OCI-LY7 (cell line): ENCODE data around the gene CDCP1. TPM values are rescaled to one million over a fixed set of nuclear protein-coding genes. Genes with fewer than 3 reads are reported as not detected.

Experiments
- BruUV-seq: library from RNA; stranded (reverse); fragments of 400-500 nt; replicated peaks from 2 replicates; lab custom pipeline; 2021; lab: Mats Ljungman, UMichigan
- CTCF ChIA-PET: fragments of 300-600 bp; sonication (Branson Sonifier 250); formaldehyde crosslinking; loops from one replicate; lab custom pipeline; 2022; ENCODE audit warnings: antibody characterized with exemption; ENCODE audit not compliant: unreplicated experiment; lab: Charles Lee
- POLR2A ChIA-PET: fragments of 300-600 bp; sonication (Branson Sonifier 250); formaldehyde crosslinking; loops from one replicate; lab custom pipeline; 2022; ENCODE audit warnings: antibody characterized with exemption; lab: Charles Lee
- DNase-seq: peaks from one replicate; pipeline ENCODE4 v3.0.0-alpha.2; 2015; ENCODE audit warnings: low spot score
- H2AFZ ChIP-seq: fragments of 200-600 bp; sonication (generic), shearing (Covaris generic); 2 replicates; pipeline ENCODE4 v1.6.1; 2014; ENCODE audit warnings: mild to moderate bottlenecking, antibody characterized with exemption, low read length, moderate library complexity
- H3K27ac ChIP-seq: fragments of 200-600 bp; sonication (generic); 2 replicates; pipeline ENCODE4 v1.5.1; 2014; ENCODE audit warnings: mixed run types, low read depth, mild to moderate bottlenecking, moderate library complexity, low read length, inconsistent platforms; ENCODE audit not compliant: poor library complexity, severe bottlenecking
- H3K36me3 ChIP-seq: fragments of 200-600 bp; sonication (generic); 2 replicates; pipeline ENCODE4 v1.6.1; 2014; ENCODE audit warnings: mild to moderate bottlenecking, antibody characterized with exemption, low read length, moderate library complexity, mixed read lengths; ENCODE audit not compliant: insufficient read depth
- H3K4me1 ChIP-seq: fragments of 200-600 bp; sonication (generic); 2 replicates; pipeline ENCODE4 v1.5.1; 2014; ENCODE audit warnings: mild to moderate bottlenecking, low read length; ENCODE audit not compliant: insufficient read depth, poor library complexity, severe bottlenecking
- H3K4me2 ChIP-seq: fragments of 200-600 bp; sonication (generic); 2 replicates; pipeline ENCODE4 v1.6.1; 2014; ENCODE audit warnings: mild to moderate bottlenecking, low read length
- H3K4me3 ChIP-seq: fragments of 200-600 bp; sonication (generic); 2 replicates; pipeline ENCODE4 v1.5.1; 2014; ENCODE audit warnings: mild to moderate bottlenecking, low read depth, low read length; ENCODE audit not compliant: poor library complexity, severe bottlenecking
- H3K79me2 ChIP-seq: fragments of 200-600 bp; sonication (generic); 2 replicates; pipeline ENCODE4 v1.6.1; 2016; ENCODE audit warnings: low read depth, mild to moderate bottlenecking, low read length, moderate library complexity, mixed read lengths; ENCODE audit not compliant: insufficient read depth
- H3K9me2 ChIP-seq: fragments of 200-600 bp; sonication (generic); 2 replicates; pipeline ENCODE4 v1.6.1; 2016; ENCODE audit warnings: mild to moderate bottlenecking, low read length, mixed read lengths; ENCODE audit not compliant: insufficient read depth
- H3K9me3 ChIP-seq: fragments of 200-600 bp; sonication (generic); 2 replicates; pipeline ENCODE4 v1.6.1; 2014; ENCODE audit warnings: mild to moderate bottlenecking, mixed run types, low read length, mixed read lengths
- H4K20me1 ChIP-seq: fragments of 200-600 bp; sonication (generic); 2 replicates; pipeline ENCODE4 v1.6.1; 2014; ENCODE audit warnings: mild to moderate bottlenecking, antibody characterized with exemption, low read length, moderate library complexity, mixed read lengths; ENCODE audit not compliant: insufficient read depth
- CTCF ChIP-seq: fragments of 200-600 bp; sonication (generic); conservative IDR thresholded peaks from 2 replicates; pipeline ENCODE4 v1.5.1; 2014; ENCODE audit warnings: mild to moderate bottlenecking, antibody characterized with exemption, low read length, moderate library complexity, mixed read lengths
- EZH2phosphoT487 ChIP-seq: fragments of 200-600 bp; sonication (generic); IDR thresholded peaks from 2 replicates; pipeline ENCODE4 v1.6.1; 2018; ENCODE audit warnings: low read depth, borderline replicate concordance, mild to moderate bottlenecking, mixed run types, antibody characterized with exemption, low read length, moderate library complexity, mixed read lengths
- intact Hi-C: fragments of 100-400 bp; cut with micrococcal nuclease; formaldehyde crosslinking; loops from one replicate; pipeline ENCODE4 v1.10.0; 2022; ENCODE audit not compliant: unreplicated experiment
- total RNA-seq, 2 experiments: library from RNA; depleted of rRNA in 1 of 2; stranded (reverse); fragments of >200 nt in 1 of 2; shearing (Covaris generic) in 1 of 2; gene quantifications; 2 replicates each; pipeline ENCODE4 v1.2.3, GENCODE V29; 2014 to 2022

The CDCP1 gene
- total RNA-seq, 2 experiments from 2014 or later: not detected

- no TSS peak for BruUV-seq
- CTCF ChIA-PET: interaction anchor here (0.8 kb wide), 1 partner anchor 38 kb away, joined by 3 read pairs; no protein-coding TSS in a partner anchor
- no peak for DNase-seq
Measured at GRCh38 chr3:45075821-45076625, 70.2 kb downstream of the CDCP1 start.

GRCh38 chr3:45071075-45071474 lies 75.1 kb downstream of the CDCP1 start:
- H3K27ac ChIP-seq: no peak overlapping the region
- no peak overlapping the region for H2AFZ ChIP-seq
- no peak for TF ChIP-seq CTCF
- TF ChIP-seq EZH2phosphoT487: no peak
- DNase-seq: no peak
- H3K36me3 ChIP-seq: no peaks in the 10 kb centered on the region
- POLR2A ChIA-PET: no interaction called here
- H3K4me1 ChIP-seq: no peaks in the 10 kb centered on the region
- H4K20me1 ChIP-seq: no peaks in the 10 kb centered on the region
- intact Hi-C loops: no loop called here
- CTCF ChIA-PET: no interaction called here
- no peaks in the 10 kb centered on the region for H3K79me2 ChIP-seq
- H3K4me2 ChIP-seq: no peak overlapping the region
- no TSS peak for BruUV-seq
- H3K4me3 ChIP-seq: no peak overlapping the region
- H3K9me2 ChIP-seq: no peaks in the 10 kb centered on the region
- H3K9me3 ChIP-seq: no peaks in the 10 kb centered on the region

More at GRCh38 chr3:45075821-45076625, 70.2 kb downstream of the CDCP1 start:
- H3K4me3 ChIP-seq: no peak overlapping the region
- no peak for TF ChIP-seq CTCF
- no peak for TF ChIP-seq EZH2phosphoT487
- H3K79me2 ChIP-seq: no peaks in the 10 kb centered on the region
- intact Hi-C loops: no loop called here
- no peaks in the 10 kb centered on the region for H3K4me1 ChIP-seq
- H4K20me1 ChIP-seq: no peaks in the 10 kb centered on the region
- H3K4me2 ChIP-seq: no peak overlapping the region
- no peaks in the 10 kb centered on the region for H3K36me3 ChIP-seq
- H3K9me3 ChIP-seq: no peaks in the 10 kb centered on the region
- no peak overlapping the region for H3K27ac ChIP-seq
- POLR2A ChIA-PET: no interaction called here
- no peak overlapping the region for H2AFZ ChIP-seq
- no peaks in the 10 kb centered on the region for H3K9me2 ChIP-seq

GRCh38 chr3:45067941-45068340 lies 78.2 kb downstream of the CDCP1 start:
- no peak for DNase-seq
- no peaks in the 10 kb centered on the region for H3K9me3 ChIP-seq
- no peak overlapping the region for H2AFZ ChIP-seq
- BruUV-seq: no TSS peak
- no peaks in the 10 kb centered on the region for H3K79me2 ChIP-seq
- no peak overlapping the region for H3K4me3 ChIP-seq
- POLR2A ChIA-PET: no interaction called here
- CTCF ChIA-PET: no interaction called here
- TF ChIP-seq CTCF (no peak), EZH2phosphoT487 (no peak)
- H3K4me1 ChIP-seq: no peaks in the 10 kb centered on the region
- no peaks in the 10 kb centered on the region for H3K9me2 ChIP-seq
- no peak overlapping the region for H3K27ac ChIP-seq
- H3K4me2 ChIP-seq: no peak overlapping the region
- intact Hi-C loops: no loop called here
- no peaks in the 10 kb centered on the region for H3K36me3 ChIP-seq
- no peaks in the 10 kb centered on the region for H4K20me1 ChIP-seq
